Thyroid gland (tissue), 4 donors: ENCODE data around the gene PNLDC1.

ENCODE experiments used
- POLR2A ChIP-seq, 2 donors: fragments of 450-650 bp; IDR thresholded peaks; one replicate each; pipeline ENCODE4 v1.6.1; 2017; ENCODE audit warnings: antibody characterized with exemption in 2 of 2, mild to moderate bottlenecking in 2 of 2, moderate library complexity in 1 of 2
- TF ChIP-seq, protein P1 (sequence below), 6 experiments: fragments of 200-600 bp in 3 of 6; fragments of 450-650 bp in 3 of 6; sonication (generic) in 3 of 6; IDR thresholded peaks; one replicate each; pipeline ENCODE4 v1.5.1; 2016 to 2019; ENCODE audit warnings: antibody characterized with exemption in 6 of 6, mild to moderate bottlenecking in 2 of 6, inconsistent platforms in 1 of 6, moderate library complexity in 1 of 6

DNA sequence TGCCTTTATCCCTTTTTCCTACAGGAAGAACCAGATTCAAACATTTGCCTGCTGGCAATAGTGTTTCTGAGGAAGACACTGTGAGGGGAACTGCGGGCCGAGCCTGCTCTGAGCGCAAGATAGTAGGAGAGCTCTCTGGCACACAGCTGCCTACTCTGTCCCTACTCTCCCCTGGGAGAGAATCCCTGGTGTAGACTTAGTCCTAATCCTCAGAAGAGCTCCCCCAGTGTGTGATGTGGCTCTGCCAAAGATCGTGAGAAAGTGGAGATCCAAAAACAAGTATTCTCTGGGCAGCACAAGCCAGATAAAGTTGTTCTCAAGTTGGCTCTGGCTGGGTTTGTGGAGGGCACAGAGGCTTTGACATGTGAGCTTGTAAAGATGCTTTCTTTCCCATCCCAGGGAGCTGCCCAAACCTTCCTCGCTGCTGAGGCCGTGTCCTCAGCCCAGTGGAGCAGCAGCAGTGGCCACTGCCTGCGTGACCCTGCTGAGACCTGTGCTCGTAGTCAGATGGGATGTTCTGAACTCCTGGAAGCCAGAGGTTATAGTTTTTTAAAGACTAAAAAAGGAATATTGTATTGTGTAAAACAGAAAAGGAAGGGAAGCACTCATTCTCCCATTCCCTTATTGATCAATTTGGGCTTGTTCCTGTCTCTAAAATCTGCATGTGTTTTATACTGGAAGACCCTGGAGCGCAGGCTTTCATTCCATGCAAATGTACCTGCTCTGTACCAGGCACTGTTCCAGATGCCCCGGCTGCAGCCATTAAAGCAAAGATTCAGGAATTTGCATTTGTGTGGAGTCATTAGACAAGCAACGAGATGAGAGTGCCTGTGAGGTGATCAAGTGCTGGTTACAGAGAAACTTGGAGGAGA is 30.7 kb downstream of the PNLDC1 start:
- no peak for TF ChIP-seq POLR2A (IDR thresholded peaks at IDR 0.05)
- TF ChIP-seq, protein P1, sequence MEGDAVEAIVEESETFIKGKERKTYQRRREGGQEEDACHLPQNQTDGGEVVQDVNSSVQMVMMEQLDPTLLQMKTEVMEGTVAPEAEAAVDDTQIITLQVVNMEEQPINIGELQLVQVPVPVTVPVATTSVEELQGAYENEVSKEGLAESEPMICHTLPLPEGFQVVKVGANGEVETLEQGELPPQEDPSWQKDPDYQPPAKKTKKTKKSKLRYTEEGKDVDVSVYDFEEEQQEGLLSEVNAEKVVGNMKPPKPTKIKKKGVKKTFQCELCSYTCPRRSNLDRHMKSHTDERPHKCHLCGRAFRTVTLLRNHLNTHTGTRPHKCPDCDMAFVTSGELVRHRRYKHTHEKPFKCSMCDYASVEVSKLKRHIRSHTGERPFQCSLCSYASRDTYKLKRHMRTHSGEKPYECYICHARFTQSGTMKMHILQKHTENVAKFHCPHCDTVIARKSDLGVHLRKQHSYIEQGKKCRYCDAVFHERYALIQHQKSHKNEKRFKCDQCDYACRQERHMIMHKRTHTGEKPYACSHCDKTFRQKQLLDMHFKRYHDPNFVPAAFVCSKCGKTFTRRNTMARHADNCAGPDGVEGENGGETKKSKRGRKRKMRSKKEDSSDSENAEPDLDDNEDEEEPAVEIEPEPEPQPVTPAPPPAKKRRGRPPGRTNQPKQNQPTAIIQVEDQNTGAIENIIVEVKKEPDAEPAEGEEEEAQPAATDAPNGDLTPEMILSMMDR (IDR thresholded peaks at IDR 0.05) = no peak
